Bone marrow (tissue), 2 donors: ENCODE results near the gene TBC1D14.
A peak's percentile ranks its signal among the peaks of the same experiment; 100 is the strongest.

Experiments
- DNase-seq, 2 donors: peaks; one replicate each; lab custom pipeline; 2025; lab: John Stamatoyannopoulos, UW

TBC1D14 gene

GRCh38 chr4:7020856-7021255 lies 111.2 kb downstream of the TBC1D14 start:
- no peak for DNase-seq

DNA sequence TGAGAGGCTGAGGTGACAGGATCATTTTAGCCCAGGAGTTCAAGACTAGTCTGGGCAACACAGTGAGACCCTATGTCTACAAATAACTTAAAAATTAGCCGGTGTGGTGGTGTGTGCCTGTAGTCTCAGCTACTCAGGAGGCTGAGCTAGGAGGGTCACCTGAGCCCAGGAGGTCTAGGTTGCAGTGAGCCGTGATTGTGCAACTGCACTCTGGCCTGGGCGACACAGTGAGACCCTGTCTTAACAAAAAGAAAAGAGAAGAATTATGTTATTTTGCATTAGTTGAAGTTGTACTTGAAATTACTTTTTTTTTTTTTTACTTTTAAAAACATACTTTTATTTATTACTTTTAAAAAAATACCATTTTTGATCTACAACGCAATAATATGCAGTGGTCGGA lies 111.7 kb downstream of the TBC1D14 start:
- no peak for DNase-seq

- DNase-seq: no peak
Measured at GRCh38 chr4:7021930-7022664, 112.5 kb downstream of the TBC1D14 start.

DNA sequence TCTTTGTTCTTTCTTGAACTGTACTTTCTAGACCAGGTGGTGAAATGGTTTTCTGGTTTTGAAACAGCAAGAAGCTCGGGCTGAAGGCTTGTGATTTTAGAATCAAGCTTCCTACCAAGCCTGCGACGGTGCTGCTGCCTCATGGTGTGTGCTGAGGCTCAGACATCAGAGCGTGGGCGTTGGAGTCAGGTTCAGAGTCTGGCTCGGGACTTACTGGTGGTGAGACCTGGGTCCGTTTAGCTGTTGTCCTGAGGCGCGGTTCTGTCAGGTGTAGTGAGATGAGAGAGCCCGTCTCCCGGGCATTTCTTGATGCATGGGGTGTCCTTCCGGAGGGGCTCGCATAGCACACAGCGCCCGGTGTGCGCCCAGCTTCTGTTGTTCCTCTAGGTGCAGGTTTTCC lies 113.9 kb downstream of the TBC1D14 start:
- no peak for DNase-seq

DNA sequence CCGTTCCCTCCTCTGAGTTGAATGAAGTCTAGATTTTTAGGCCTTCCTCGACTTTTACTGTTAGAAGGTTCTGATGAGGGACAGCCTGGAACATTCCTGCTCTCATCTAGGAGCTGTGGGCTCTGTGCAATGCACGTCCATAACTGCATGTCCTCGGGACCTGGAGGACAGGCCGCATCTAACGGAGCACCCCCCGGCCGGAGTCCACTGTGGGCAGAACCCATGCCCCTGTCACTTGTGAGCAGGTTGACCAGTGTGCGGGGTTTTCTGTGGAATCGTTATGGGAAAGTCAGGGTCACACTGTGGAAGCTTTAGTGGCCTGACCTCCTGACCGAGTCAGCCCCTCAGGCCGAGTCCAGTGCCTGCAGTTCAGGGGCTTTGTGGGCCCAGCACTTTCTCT lies 114.3 kb downstream of the TBC1D14 start:
- no peak for DNase-seq

GRCh38 chr4:7024336-7024890 lies 114.8 kb downstream of the TBC1D14 start:
- DNase-seq: no peak

DNA sequence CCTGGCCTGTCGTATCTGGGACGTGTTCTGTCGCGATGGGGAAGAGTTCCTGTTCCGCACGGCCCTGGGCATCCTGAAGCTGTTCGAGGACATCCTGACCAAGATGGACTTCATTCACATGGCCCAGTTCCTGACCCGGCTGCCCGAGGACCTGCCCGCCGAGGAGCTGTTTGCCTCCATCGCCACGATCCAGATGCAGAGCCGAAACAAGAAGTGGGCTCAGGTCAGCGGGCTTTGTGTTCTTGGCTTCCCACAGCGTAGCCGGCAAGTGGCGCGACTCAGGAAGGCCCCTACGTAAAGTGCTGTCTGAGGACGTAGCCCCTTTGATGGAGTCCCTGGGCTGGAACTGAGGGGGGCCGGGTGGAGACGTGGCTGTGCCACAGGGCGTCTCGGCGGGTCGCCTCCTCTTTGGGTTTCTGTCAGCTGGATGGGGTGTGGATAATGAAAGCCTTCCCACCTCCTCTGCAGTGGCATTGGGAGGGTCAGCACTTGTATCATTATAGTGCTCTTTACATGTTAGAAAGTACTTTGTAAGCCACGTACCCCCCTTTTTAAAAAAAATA lies 115.5 kb downstream of the TBC1D14 start:
- DNase-seq: no peak

GRCh38 chr4:7026107-7026506 lies 116.5 kb downstream of the TBC1D14 start:
- DNase-seq: no peak

DNA sequence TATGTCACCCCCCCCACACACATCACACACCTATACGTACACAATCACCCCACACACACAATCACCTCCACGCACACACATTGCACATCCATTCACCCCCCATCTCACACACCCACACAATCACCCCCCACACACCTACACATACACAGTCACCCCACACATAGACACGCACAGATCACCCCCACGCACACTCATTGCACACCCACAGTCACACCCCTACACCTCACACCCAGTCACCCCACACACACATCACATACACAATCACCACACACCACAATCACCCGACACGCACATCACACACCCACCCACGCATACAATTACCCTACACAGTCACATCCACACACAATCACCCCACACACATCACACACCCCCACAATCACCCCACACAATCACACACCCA lies 117.7 kb downstream of the TBC1D14 start:
- DNase-seq: no peak

DNA sequence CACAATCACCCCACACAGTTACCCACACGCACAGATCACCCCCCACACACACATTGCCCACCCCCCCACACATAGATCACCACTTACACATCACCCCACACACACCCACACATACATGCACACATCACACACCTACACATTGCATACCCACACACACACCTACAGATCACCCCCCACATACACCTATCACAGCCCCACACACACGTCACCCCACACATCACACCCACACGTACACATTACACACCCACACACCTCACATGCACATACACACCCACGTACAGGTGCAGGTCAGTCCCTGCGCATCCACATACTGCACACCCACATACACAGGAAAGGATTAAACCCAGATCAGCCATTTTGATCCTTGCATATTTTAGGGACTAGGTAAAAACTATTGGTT lies 118.3 kb downstream of the TBC1D14 start:
- DNase-seq: no peak

DNA sequence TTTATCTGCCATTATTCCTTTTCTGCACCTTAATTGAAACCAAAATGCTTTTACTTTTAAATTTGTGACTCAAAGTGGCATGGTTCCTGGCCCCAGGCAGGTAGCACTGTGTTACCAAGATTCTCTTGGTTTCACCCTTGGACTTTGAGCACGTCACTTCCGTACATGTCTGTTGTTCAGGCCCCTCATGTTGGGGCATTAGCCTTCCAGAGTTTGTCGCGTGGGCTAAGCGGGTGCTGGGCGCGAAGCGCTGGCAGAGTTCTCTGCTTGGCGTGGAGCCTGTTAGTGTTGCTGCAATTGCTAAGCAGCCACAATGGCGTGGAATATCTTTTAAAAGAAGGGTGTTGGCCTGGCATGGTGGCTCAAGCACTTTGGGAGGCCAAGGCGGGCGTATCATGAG lies 119.6 kb downstream of the TBC1D14 start:
- DNase-seq: no peak

DNA sequence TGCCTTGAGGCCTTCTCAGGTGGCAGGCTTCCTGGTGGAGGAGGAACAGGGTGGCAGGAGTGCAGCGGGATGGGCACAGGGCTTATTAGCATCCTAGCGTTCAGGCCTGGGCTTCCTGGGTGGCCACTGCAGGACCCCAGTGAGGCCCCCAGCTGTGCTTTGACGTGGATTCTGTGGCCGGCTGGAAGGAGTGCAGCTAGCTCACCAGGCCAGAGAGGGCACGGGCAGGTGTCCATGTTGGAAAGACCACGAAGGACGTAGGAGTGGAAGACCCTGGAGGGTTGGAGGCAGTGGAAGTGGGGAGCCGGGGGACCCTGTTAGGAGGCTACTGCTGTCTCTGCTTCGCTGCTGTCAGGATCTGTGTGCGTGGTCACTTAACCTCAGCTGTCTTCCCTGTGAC lies 120.3 kb downstream of the TBC1D14 start:
- DNase-seq: no peak

DNA sequence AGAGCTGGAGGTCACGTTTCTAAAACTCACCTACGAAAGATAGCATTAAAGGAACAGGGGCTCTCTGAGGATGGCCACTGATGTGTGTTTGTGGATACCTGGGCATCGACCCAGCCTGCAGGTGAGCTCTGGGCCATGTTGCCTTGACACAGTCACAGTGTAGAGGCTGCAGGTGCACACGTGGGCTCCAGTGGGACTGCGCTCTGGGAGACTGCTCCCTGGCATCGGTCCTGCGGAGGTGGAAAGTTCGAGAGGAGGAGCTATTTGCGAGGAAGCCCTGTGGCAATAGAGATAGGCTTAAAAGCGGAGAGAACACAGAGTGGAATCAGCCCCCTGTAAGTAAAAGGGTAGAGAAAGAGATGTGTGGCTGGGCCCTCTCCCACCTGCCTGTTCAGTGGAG lies 121.2 kb downstream of the TBC1D14 start:
- no peak for DNase-seq

- peak in 1 of 2 donors; percentile 79 for DNase-seq
Measured at GRCh38 chr4:7031558-7032449, 122.2 kb downstream of the TBC1D14 start.

DNA sequence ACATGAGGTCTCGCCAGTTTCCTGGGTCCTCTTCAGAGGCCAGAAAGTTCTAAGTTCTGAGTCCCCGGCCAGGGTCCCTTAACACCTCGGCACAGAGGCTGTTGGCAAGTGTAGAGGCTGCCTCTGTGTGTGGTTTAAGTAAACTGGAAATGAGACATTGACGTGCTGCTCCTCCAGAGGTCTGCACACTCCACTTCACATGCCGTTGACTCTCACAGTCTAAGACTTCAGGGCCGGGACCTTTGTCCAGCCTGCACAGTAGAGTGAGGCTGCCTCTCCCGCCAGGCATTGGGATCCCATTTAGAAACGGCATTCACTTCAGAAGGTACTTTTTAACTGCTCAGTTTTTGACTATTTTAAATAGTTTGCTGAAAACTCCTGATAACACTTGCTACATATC lies 123.0 kb downstream of the TBC1D14 start:
- no peak for DNase-seq

GRCh38 chr4:7034262-7035081 lies 124.8 kb downstream of the TBC1D14 start:
- no peak for DNase-seq

DNA sequence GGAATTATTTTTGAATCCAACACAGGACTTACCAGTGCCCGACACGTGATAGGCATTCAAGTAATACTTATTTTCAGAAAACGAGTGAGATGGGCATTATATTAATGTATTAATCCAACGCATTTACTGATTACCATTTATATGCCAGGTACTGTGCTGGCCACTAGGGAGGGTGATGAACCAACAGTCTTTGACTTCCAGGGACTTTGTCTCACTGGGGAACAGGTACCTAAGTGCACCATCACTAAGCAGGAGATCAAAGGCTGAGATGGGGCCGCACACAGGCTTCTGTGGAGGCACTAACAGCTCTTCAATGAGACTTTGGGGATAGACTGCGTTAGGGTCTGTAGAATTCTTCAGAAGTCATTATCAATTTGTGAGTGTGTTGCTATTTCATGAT lies 127.8 kb downstream of the TBC1D14 start:
- DNase-seq: no peak

GRCh38 chr4:7040765-7041164 lies 131.1 kb downstream of the TBC1D14 start:
- DNase-seq: no peak

DNA sequence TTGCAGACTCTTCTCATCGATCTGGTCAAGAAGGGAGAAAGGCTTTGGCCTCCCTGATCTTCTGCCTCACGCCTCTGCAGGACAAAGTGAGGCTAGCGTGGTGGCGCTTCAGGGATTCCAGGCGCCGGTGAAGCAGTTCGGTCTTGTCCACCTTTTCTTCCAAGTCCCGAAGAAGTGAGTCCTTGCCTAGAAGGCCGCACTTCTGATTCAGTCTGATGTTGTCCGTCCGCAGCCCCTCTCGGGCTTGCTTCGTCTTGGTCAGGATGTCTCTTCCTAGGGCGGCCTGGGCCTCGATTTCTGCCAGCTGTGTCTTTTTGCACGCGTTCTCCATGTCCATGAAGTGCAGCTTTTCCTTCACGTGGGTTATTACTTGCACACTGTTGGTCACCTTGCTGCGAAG lies 131.6 kb downstream of the TBC1D14 start:
- DNase-seq: no peak

DNA sequence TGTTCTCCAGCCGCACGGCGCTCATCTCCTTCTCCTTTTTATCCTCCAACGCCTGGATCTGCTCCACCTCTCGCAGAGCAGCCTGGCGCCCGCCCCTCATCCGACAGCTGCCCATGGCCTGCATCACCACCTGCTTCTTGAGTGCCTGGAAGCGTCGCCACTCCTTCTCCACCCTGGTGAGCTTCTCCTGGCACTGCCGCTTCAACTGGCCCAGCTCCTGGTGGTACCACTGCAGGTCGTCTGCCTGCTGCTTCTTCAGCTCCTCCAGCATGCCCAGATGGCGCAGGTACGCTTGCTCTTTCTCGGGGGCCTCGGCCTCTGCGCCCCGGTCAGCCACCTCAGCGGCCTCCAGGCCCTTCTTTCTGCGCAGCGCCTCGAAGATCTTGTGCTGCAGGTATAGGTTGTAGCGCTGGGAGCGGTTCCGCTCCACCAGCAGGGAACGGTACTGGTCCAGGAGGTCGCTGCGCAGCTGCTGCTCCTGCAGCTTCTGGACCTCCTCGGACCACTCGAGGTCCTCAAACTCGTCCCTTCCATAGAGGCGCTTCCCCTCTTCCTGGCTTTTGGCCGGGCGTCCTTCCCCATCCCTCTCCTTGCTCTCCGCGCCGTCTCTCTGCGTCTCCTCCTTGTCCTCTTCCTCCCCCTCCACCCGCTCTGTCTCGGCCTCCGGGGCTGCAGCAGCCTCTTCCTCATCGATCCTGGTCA lies 132.3 kb downstream of the TBC1D14 start:
- DNase-seq: no peak
